GM19372 (cell line): ENCODE measurements around the gene KIF9.
"Not testable (repeated sequence)": the region's sequence is repeated elsewhere in the genome, so short reads cannot be mapped to it uniquely, and the experiment has no call there.

Experiments
- ATAC-seq: cut with Tn5 transposase; IDR thresholded peaks from one replicate; pipeline ENCODE4 v1.9.1; 2021; ENCODE audit warnings: mild to moderate bottlenecking, low read depth, moderate library complexity; ENCODE audit not compliant: unreplicated experiment

KIF9 gene

GRCh38 chr3:47256331-47256730 is 26.3 kb downstream of the KIF9 start:
- not testable (repeated sequence) for ATAC-seq

GRCh38 chr3:47251689-47252088 is 30.9 kb downstream of the KIF9 start:
- no peak for ATAC-seq

GRCh38 chr3:47251085-47251484 is 31.5 kb downstream of the KIF9 start:
- not testable (repeated sequence) for ATAC-seq

DNA sequence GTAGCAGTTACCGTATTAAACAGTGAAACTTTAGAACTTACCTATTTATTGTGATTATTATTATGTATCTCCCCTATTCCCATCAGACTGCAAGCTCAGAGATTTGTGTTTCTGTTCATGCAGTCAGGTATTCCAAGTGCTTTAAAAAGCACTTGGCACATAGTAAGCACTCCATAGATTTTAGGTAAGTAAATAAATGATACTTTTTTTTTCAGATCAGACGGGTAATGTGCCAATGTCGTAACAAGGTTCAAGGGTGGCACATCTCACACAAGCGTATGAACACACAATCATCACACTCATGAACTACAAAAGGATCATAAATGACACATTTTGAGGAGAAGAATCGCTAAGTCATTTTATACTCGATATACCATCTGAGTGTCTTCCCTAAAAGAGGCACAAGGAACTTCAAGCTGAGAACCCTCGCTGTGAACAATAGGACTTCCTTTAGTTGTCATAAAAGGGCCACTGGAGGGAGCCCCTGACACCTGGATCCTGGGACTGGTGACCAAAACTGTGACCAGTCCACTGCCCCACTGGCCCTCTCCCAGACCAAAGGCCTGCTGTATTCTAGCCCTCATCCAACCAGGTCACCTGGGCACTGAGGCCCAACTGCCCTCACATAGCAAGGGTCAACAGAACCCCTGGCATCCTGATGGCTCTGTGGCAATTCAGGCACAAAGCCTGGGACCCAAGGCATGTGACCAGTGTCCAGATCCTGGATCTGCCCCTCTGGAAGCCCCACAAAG is 32.1 kb downstream of the KIF9 start:
- no peak for ATAC-seq

DNA sequence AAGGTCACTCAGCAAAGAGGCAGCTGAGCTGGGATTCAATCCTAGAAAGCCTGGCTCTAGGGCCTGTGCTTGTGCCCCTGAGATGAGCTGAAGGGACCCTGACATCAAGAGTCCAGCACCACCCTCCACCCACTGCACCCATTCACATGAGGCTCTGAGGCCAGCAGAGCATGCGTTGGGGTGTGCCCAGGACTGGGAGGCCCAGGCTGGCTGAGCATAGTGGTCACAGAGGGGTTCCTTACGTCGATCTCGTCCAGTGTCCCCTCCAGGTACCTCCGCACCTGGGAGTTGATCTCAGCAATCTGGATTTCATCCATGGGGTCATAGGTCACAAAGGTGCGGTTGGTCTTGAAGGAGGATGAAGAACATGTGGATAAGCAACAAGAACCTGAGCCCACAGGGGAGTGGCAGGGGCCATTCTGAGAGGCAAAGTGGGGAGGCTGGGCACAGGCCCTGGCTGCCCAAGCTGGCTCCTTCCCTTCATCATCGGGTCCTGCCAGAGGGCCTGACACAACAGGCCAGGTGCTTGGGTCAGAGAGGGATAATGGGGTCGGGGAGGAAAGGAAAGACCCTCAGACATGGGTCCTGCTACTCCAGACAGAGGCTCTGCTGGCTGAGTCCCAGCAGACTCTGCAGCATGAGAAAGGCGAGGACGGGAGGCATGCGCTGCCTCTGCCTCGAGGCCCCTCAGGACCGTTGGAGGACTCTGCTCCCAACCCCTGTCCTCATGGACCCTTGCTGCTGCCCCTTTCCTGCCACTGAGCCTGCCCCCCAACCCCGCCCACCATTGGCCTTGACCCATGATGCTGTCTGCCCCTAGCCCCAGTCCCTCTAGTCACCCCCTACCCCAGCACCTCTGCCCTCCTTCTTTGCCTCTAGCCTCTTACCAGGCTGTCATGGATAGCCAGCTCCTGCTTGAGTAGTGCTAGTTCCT is 35.2 kb downstream of the KIF9 start:
- no peak for ATAC-seq

- ATAC-seq = no peak
Measured at GRCh38 chr3:47245271-47245670, 37.3 kb downstream of the KIF9 start.

DNA sequence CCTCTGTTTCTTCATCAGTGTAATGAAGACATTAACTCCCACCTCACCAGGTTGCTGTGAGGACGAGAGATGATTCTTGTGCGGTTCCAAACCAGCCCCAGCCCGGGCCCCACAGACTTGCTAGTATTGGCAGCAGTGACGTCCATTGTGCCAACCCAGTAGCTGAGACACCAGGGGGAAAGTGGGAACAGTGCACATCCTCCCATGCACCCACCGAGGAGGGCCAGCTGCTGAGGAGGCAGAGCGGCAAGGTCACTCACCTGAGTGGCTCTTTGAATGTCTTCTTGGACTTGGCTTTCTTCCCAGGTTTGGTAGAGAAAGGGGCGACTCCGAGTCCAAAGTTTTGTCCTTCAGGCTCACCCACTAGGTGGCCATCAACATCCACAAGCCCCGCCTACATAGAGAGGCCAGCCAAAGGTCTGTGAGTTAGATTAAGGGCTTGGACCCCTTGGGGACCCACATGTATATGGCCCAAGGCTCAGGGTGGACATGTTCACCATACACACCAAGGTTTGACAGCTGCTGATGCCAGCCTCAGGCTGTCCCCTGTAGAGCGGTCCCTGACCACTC is 38.0 kb downstream of the KIF9 start:
- no peak for ATAC-seq

- ATAC-seq = no peak
Measured at GRCh38 chr3:47243419-47244147, 39.0 kb downstream of the KIF9 start.

DNA sequence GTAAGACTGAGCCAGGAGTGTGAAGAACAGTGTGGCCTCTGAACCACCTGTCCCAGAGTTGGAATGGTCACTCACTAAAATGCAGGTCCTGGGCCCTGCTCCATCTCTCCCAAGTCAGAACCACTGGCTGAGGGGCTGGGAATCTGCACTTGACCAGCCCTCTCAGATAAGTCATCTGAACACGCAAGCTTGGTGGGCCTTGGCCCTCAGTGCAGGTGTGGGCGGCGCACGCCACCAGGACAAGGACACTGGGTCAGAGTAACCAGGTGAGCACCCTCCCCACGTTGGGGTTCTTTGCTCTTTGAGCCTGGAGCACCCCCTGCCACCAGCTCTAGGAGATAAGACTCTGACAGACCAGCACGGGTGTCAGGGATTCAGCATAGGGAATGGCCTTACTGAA is 42.7 kb downstream of the KIF9 start:
- ATAC-seq = no peak

DNA sequence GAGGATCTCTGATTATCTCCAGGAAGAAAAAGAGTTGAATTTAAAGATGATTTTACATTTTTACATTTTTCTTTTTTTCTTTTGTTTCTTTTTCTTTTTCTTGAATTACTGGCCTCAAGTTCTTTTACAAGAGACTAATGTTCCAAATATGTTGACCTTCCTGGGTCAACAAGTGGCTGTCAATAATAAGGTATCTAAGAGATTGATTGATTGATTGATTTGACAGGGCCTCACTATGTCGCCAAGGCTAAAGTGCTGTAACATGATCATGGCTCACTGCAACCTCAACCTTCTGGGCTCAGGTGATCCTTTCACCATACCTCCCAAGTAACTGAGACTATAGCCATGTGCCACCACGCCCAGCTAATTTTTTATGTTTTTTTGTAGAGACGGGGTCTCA is 44.6 kb downstream of the KIF9 start:
- ATAC-seq = no peak

GRCh38 chr3:47228088-47228487 is 54.5 kb downstream of the KIF9 start:
- ATAC-seq = no peak

DNA sequence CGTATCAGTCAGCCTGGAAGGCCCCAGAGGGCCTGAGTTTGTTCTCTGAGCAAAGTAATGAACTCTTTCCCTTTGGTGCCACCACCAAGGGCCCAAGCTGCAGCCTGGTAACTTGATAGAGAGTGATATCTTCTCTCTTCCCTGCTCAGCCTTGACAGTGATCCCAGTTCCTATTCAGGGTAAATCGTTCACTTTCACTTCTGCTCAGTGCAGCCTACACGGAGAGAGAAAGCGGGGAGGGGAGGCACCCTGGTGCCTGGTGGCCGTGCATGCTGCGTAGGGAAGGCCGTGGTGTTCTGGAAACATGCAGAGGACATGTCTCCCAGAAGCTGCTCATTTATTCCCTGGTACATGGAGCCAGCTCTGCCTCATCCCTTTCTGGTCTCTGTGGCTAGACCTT is 54.9 kb downstream of the KIF9 start:
- no peak for ATAC-seq

DNA sequence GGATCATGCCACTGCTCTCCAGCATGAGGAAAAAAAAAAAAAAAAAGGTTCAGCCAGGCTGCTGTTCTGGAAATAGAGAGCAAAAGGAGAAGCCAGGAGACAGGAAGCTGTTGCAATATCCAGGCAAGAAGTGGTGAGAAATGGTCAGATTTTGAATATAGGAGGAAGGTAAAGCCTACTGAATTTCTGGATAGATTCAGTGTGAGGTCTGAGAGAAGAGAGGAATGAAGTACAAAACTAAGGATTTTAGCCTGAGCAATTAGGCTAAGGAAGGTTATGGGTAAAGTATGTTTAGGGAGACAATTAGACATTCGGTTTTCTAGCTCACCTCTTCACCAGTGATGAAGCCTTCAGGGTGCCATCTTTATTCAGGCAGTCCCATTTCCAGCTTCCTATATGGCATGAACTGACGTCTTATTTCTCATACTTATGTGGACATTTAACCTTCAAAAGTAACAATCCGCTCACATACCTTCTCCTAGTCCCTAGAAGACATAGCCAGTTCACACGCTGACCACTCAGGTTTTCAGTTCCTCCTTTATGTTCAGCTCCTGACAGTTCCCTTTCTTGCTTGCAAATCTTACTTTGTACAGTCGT is 57.2 kb downstream of the KIF9 start:
- ATAC-seq = peak; percentile 58

DNA sequence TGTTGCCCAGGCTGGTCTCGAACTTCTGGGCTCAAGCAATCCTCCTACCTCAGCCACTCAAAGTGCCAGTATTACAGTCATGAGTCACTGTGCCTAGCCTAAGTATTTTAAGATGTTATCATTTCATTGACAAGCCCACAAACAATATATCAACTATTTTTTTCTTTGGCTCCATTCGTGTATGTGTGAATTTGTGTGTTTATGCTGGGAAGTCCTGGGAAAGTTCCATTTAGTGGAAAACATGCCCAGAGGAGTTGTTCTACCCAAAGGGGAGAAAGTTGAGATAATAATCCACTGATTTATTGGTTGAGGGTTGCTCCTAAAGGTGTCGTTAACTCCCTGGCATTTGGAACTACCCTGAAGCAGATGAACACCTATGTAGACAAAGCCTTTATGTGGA is 58.8 kb downstream of the KIF9 start:
- no peak for ATAC-seq

DNA sequence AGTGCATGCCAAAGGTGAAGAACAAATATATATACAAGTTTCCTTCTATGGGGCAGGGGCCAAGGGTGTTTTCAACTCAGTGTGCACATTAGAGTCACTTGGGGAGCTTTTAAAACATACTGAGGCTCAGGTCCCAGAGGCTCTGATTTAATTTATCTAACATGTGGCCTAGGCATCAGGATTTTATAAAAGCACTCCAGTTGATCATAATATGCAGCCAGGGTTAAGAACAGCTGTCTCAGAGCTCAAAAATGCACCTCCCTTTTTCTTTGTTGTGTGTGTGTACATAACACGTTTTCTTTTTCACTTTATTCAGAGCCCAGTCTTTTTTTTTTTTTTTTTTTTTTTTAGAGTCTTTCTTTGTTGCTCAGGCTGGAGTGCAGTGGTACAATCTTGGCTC is 60.8 kb downstream of the KIF9 start:
- ATAC-seq = no peak

GRCh38 chr3:47210863-47211405 is 71.7 kb downstream of the KIF9 start:
- ATAC-seq = no peak

GRCh38 chr3:47206022-47206421 is 76.6 kb downstream of the KIF9 start:
- ATAC-seq = not testable (repeated sequence)

- no peak for ATAC-seq
Measured at GRCh38 chr3:47204875-47205274, 77.7 kb downstream of the KIF9 start.

DNA sequence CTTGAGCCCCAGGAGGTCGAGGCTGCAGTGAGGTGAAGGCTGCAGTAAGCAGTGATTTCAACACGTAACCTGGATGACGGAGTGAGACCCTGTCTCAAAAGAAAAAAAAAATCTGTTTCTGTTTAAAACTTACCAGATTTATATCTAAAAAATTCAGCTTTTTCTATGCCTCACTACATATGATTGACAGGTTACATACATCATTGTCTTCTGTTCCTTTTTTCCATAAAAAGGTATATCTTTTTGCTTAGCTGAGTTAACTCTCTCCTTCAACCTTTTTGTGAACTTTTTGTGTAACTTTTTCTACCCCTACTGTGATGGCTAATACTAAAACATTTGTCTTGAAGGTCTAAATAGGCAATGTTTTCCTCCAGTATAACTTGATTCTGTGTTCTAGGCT is 80.1 kb downstream of the KIF9 start:
- ATAC-seq = no peak

DNA sequence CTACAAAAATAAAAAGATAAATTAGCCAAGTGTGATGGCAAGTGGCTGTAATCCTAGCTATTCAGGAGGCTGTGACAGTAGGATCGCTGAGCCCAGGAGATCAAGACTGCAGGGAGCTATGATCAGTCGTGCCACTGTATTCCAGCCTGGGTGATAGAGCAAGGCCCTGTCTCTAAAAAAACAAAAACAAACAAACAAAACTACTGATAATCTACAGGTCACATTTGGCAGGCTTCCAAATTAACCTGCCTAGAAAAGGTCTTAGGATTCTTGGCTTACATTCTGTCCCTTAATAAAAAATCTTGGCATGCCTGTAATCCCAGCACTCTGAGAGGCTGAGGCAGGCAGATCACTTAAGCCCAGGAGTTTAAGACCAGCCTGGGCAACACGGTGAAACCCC is 85.3 kb downstream of the KIF9 start:
- no peak for ATAC-seq
